ENCODE results near the gene ZFP1. TPM values are rescaled to one million over a fixed set of nuclear protein-coding genes. Genes with fewer than 3 reads are reported as not detected.

The ZFP1 gene
- polyA plus RNA-seq, 2 of the 4 experiments (the other 2 are of a cell fraction) = 14.4 to 16.1 TPM

GRCh38 chr16:75111514-75111940 lies 36.8 kb upstream of the ZFP1 start:
- H3K27ac ChIP-seq = peak overlapping the region in 1 of 2 experiments; percentile 90; a peak in 4 of 6 replicates
- no peak overlapping the region for H3K4me3 ChIP-seq
- DNase-seq (ENCODE audit: low read depth in 1 of 2, low spot score in 1 of 2) = no peak
- FAIRE-seq = no peak
- 62% methylated on average over 6 of the region's 7 CpGs for WGBS (ENCODE audit: missing lambda C conversion rate)
- no peaks in the 10 kb centered on the region for H3K9me3 ChIP-seq
- CTCF ChIA-PET = interaction anchor here (0.6 to 13.4 kb wide), 52 partner anchors 9 to 685 kb away, joined by 3 to 252 read pairs (median 6); partner anchors contain the start of genes FA2H, WDR59 and ZNRF1
- H3K4me1 ChIP-seq = peaks cover 47% of the 10 kb centered on the region
- ATAC-seq = peak in 1 of 2 experiments; percentile 13; a peak in 3 of 6 replicates
- TF ChIP-seq ZNF302 (CRISPR knock-in tag; IDR thresholded peaks at IDR 0.05) (no peak), MAX (IDR thresholded peaks at IDR 0.05) (no peak), HEYL (CRISPR knock-in tag; IDR thresholded peaks at IDR 0.05) (no peak), RAD21 (conservative IDR thresholded peaks at IDR 0.05 in 1 of 2, IDR thresholded peaks at IDR 0.05 in 1 of 2) (peak in 1 of 2 experiments; percentile 7; a peak in 1 of 5 replicates)
- POLR2A ChIA-PET = interaction anchor here (1.1 to 1.3 kb wide), 2 partner anchors 113 to 126 kb away, joined by 13 to 14 read pairs; partner anchors contain the start of genes WDR59 and ZNRF1
- peak overlapping the region; percentile 77 for H3K4me2 ChIP-seq

GRCh38 chr16:75111961-75112733 lies 36.2 kb upstream of the ZFP1 start:
- no peak for DNase-seq (ENCODE audit: low read depth in 1 of 2, low spot score in 1 of 2)
- FAIRE-seq = no peak
- ATAC-seq = no peak
- 83% methylated on average over 25 of the region's 26 CpGs for WGBS (ENCODE audit: missing lambda C conversion rate)
- H3K4me1 ChIP-seq = peaks cover 47% of the 10 kb centered on the region
- POLR2A ChIA-PET = interaction anchor here (1.1 to 1.3 kb wide), 2 partner anchors 114 to 127 kb away, joined by 13 to 14 read pairs; partner anchors contain the start of genes WDR59 and ZNRF1
- no peak overlapping the region for H3K4me2 ChIP-seq
- no peaks in the 10 kb centered on the region for H3K9me3 ChIP-seq
- H3K4me3 ChIP-seq = no peak overlapping the region
- CTCF ChIA-PET = interaction anchor here (0.6 to 13.4 kb wide), 45 partner anchors 8 to 686 kb away, joined by 3 to 252 read pairs (median 6); partner anchors contain the start of genes FA2H, WDR59 and ZNRF1
- H3K27ac ChIP-seq = no peak overlapping the region
- TF ChIP-seq HOXA7 (CRISPR knock-in tag; IDR thresholded peaks at IDR 0.05) (no peak), ZNF302 (CRISPR knock-in tag; IDR thresholded peaks at IDR 0.05) (no peak), HOXB5 (CRISPR knock-in tag; IDR thresholded peaks at IDR 0.05) (no peak), CHD2 (IDR thresholded peaks at IDR 0.05; ENCODE audit: low read length, partially characterized antibody) (no peak), RARB (CRISPR knock-in tag; IDR thresholded peaks at IDR 0.05) (no peak), MAZ (IDR thresholded peaks at IDR 0.05; ENCODE audit: borderline replicate concordance, low read depth, low read length) (no peak), POLR2A (IDR thresholded peaks at IDR 0.05; ENCODE audit: low read length) (no peak), BCL3 (IDR thresholded peaks at IDR 0.05) (no peak), FOXS1 (CRISPR knock-in tag; IDR thresholded peaks at IDR 0.05) (no peak), CEBPB (IDR thresholded peaks at IDR 0.05) (no peak), ZC3H11A (IDR thresholded peaks at IDR 0.05) (no peak), CHD4 (IDR thresholded peaks at IDR 0.05; ENCODE audit: borderline replicate concordance) (no peak), CBX2 (IDR thresholded peaks at IDR 0.05; ENCODE audit: borderline replicate concordance, low read depth) (no peak), SREBF2 (IDR thresholded peaks at IDR 0.05) (no peak), RCOR1 (IDR thresholded peaks at IDR 0.05; ENCODE audit: low read depth, low read length) (no peak), HMGXB4 (CRISPR knock-in tag; IDR thresholded peaks at IDR 0.05; ENCODE audit: borderline replicate concordance) (no peak), ATOH8 (CRISPR knock-in tag; IDR thresholded peaks at IDR 0.05; ENCODE audit: low read depth) (no peak), RFX5 (IDR thresholded peaks at IDR 0.05) (no peak)

All from A549 (cell line).